GM23248 (cell line): ENCODE measurements around the gene TMEM255B. TPM values are rescaled to one million over a fixed set of nuclear protein-coding genes. Genes with fewer than 3 reads are reported as not detected.

Experiments used
- DNase-seq: peaks from one replicate; pipeline ENCODE4 v3.0.0-alpha.2; 2015
- H2AFZ ChIP-seq: fragments of 200-600 bp; sonication (generic); 2 replicates; pipeline ENCODE4 v1.6.1; 2016; ENCODE audit warnings: antibody characterized with exemption
- H3F3A ChIP-seq: fragments of 200-600 bp; sonication (generic); 2 replicates; pipeline ENCODE4 v1.6.1; 2016; ENCODE audit warnings: mild to moderate bottlenecking, antibody characterized with exemption, mixed run types; ENCODE audit not compliant: insufficient read depth
- H3K27ac ChIP-seq: fragments of 200-600 bp; sonication (generic); 2 replicates; pipeline ENCODE4 v1.5.1; 2016; ENCODE audit warnings: mild to moderate bottlenecking
- H3K27me3 ChIP-seq: fragments of 200-600 bp; sonication (generic); replicated peaks from 2 replicates; pipeline ENCODE4 v1.6.1; 2016; ENCODE audit warnings: mild to moderate bottlenecking; ENCODE audit not compliant: insufficient read depth
- H3K36me3 ChIP-seq: fragments of 200-600 bp; sonication (generic); 2 replicates; pipeline ENCODE4 v1.6.1; 2016; ENCODE audit warnings: low read depth, mild to moderate bottlenecking
- H3K4me1 ChIP-seq: fragments of 200-600 bp; sonication (generic); 2 replicates; pipeline ENCODE4 v1.6.1; 2016; ENCODE audit warnings: mild to moderate bottlenecking; ENCODE audit not compliant: insufficient read depth
- H3K4me2 ChIP-seq: fragments of 200-600 bp; sonication (generic); one replicate; pipeline ENCODE4 v1.6.1; 2016; ENCODE audit warnings: mild to moderate bottlenecking; ENCODE audit not compliant: unreplicated experiment
- H3K4me3 ChIP-seq: fragments of 200-600 bp; sonication (generic); 2 replicates; pipeline ENCODE4 v1.5.1; 2016; ENCODE audit warnings: mild to moderate bottlenecking
- H3K79me2 ChIP-seq: fragments of 200-600 bp; sonication (generic); 2 replicates; pipeline ENCODE4 v1.6.1; 2016; ENCODE audit warnings: mild to moderate bottlenecking; ENCODE audit not compliant: insufficient read depth
- H3K9ac ChIP-seq: fragments of 200-600 bp; sonication (generic); 2 replicates; pipeline ENCODE4 v1.6.1; 2016; ENCODE audit warnings: mild to moderate bottlenecking
- H3K9me2 ChIP-seq: fragments of 200-600 bp; sonication (generic); 2 replicates; pipeline ENCODE4 v1.6.1; 2016; ENCODE audit warnings: mixed run types, mild to moderate bottlenecking, moderate library complexity; ENCODE audit not compliant: insufficient read depth
- H3K9me3 ChIP-seq: fragments of 200-600 bp; sonication (generic); one replicate; pipeline ENCODE4 v1.6.1; 2017; ENCODE audit warnings: low read depth
- H4K20me1 ChIP-seq: fragments of 200-600 bp; sonication (generic); 2 replicates; pipeline ENCODE4 v1.6.0; 2016; ENCODE audit not compliant: insufficient read depth
- EZH2 ChIP-seq: fragments of 200-600 bp; sonication (generic); IDR thresholded peaks from 2 replicates; pipeline ENCODE4 v1.6.1; 2018; ENCODE audit warnings: antibody characterized with exemption, mild to moderate bottlenecking; ENCODE audit not compliant: insufficient read depth, poor library complexity, severe bottlenecking
- EZH2phosphoT487 ChIP-seq: fragments of 200-600 bp; sonication (generic); IDR thresholded peaks from 2 replicates; pipeline ENCODE4 v1.6.1; 2018; ENCODE audit warnings: antibody characterized with exemption, moderate library complexity, mild to moderate bottlenecking, low read depth; ENCODE audit not compliant: insufficient read depth
- WGBS, 2 experiments: methylation state at CpG; one replicate each; pipeline ENCODE4 v1.1.6; 2015 to 2017; ENCODE audit warnings: low lambda C conversion rate in 2 of 2, low coverage in 1 of 2; ENCODE audit errors: missing lambda C conversion rate in 2 of 2; 5-methylcytosine and 5-hydroxymethylcytosine counted together
- in situ Hi-C: fragments of 300-500 bp; cut with MboI; formaldehyde crosslinking; loops from 2 replicates; pipeline ENCODE4 v1.15.0; 2020
- polyA plus RNA-seq: library from polyadenylated mRNA; unstranded; fragments of >200 nt; fragmentation: Nextera tagmentation; extraction: Ambion mirVana; gene quantifications from 2 replicates; pipeline ENCODE4 v1.2.1, GENCODE V29; 2016
- total RNA-seq: library from RNA; depleted of rRNA; stranded (reverse); fragments of >200 nt; shearing (Covaris generic); gene quantifications from 2 replicates; pipeline ENCODE4 v1.2.3, GENCODE V29; 2014; rRNA removed

Gene TMEM255B
- total RNA-seq: 7.7 TPM in 1 of 2 replicates, not detected in the other
- polyA plus RNA-seq: 6.8 and 8.2 TPM in 2 replicates

GRCh38 chr13:113758651-113759524 lies at the start of gene TMEM255B:
Gene TMEM255B (plus strand): TSS chr13:113759226. CDS start chr13:113759270, 44 bp downstream.
- H3K36me3 ChIP-seq: no peaks in the 10 kb centered on the region
- H3K27ac ChIP-seq: no peak within 1 kb of the TSS
- peak; percentile 84 for DNase-seq
- no peaks in the 10 kb centered on the region for H3K9me3 ChIP-seq
- H3F3A ChIP-seq: no peaks in the 10 kb centered on the region
- in situ Hi-C loops: no loop called here
- no peaks in the 10 kb centered on the region for H4K20me1 ChIP-seq
- 2 to 3% methylated on average over 28 to 65 of the region's 80 CpGs for WGBS, 2 experiments
- peak within 1 kb of the TSS; percentile 74 for H3K9ac ChIP-seq
- no peaks in the 10 kb centered on the region for H3K79me2 ChIP-seq
- peaks cover 23% of the 10 kb centered on the region for H3K27me3 ChIP-seq
- peak within 1 kb of the TSS; percentile 99 for H3K4me2 ChIP-seq
- H3K4me1 ChIP-seq: 0 out of 2 replicates have a peak, but pooled peaks cover 5% of the 10 kb centered on the region
- TF ChIP-seq EZH2phosphoT487 (no peak), EZH2 (no peak)
- peak within 1 kb of the TSS; percentile 81 for H3K4me3 ChIP-seq
- no peaks in the 10 kb centered on the region for H3K9me2 ChIP-seq
- peak within 1 kb of the TSS; percentile 91 for H2AFZ ChIP-seq

GRCh38 chr13:113722921-113723320 lies 36.1 kb upstream of the TMEM255B start:
- H3K4me3 ChIP-seq: no peak overlapping the region
- H3K27me3 ChIP-seq: no peaks in the 10 kb centered on the region
- no peaks in the 10 kb centered on the region for H4K20me1 ChIP-seq
- no peak overlapping the region for H2AFZ ChIP-seq
- no peak overlapping the region for H3K27ac ChIP-seq
- no peaks in the 10 kb centered on the region for H3K36me3 ChIP-seq
- H3K9me2 ChIP-seq: no peaks in the 10 kb centered on the region
- 68 to 73% methylated on average over 8 to 9 of the region's 11 CpGs for WGBS, 2 experiments
- DNase-seq: no peak
- TF ChIP-seq EZH2phosphoT487 (no peak), EZH2 (no peak)
- no peaks in the 10 kb centered on the region for H3K4me1 ChIP-seq
- H3K79me2 ChIP-seq: no peaks in the 10 kb centered on the region
- H3F3A ChIP-seq: no peaks in the 10 kb centered on the region
- H3K9ac ChIP-seq: no peak overlapping the region
- no peaks in the 10 kb centered on the region for H3K9me3 ChIP-seq
- H3K4me2 ChIP-seq: no peak overlapping the region
- in situ Hi-C loops: no loop called here

- no peak overlapping the region for H3K9ac ChIP-seq
- H2AFZ ChIP-seq: no peak overlapping the region
- H3F3A ChIP-seq: no peaks in the 10 kb centered on the region
- no peaks in the 10 kb centered on the region for H3K9me3 ChIP-seq
- DNase-seq: no peak
- H3K4me3 ChIP-seq: no peak overlapping the region
- H3K4me2 ChIP-seq: no peak overlapping the region
- no peaks in the 10 kb centered on the region for H4K20me1 ChIP-seq
- no peaks in the 10 kb centered on the region for H3K79me2 ChIP-seq
- no peaks in the 10 kb centered on the region for H3K9me2 ChIP-seq
- no peaks in the 10 kb centered on the region for H3K36me3 ChIP-seq
- H3K27me3 ChIP-seq: no peaks in the 10 kb centered on the region
- no peak overlapping the region for H3K27ac ChIP-seq
- H3K4me1 ChIP-seq: no peaks in the 10 kb centered on the region
- TF ChIP-seq EZH2: no peak
- no peak for TF ChIP-seq EZH2phosphoT487
- in situ Hi-C loops: no loop called here
- 50 to 57% methylated on average over 13 of the region's 13 CpGs for WGBS, 2 experiments
These were observed 35.5 kb upstream of the TMEM255B start for GRCh38 chr13:113723410-113724015.

- H3K4me3 ChIP-seq: no peak overlapping the region
These were observed 34.8 kb upstream of the TMEM255B start for GRCh38 chr13:113724016-113724758.

More at GRCh38 chr13:113724016-113724758, 34.8 kb upstream of the TMEM255B start:
- H3K9me3 ChIP-seq: no peaks in the 10 kb centered on the region
- no peak overlapping the region for H3K9ac ChIP-seq
- peak overlapping the region; percentile 81 for H3K4me2 ChIP-seq
- DNase-seq: no peak
- H4K20me1 ChIP-seq: no peaks in the 10 kb centered on the region
- H3K9me2 ChIP-seq: no peaks in the 10 kb centered on the region
- H3K36me3 ChIP-seq: no peaks in the 10 kb centered on the region
- in situ Hi-C loops: no loop called here
- no peaks in the 10 kb centered on the region for H3F3A ChIP-seq
- no peaks in the 10 kb centered on the region for H3K27me3 ChIP-seq
- H3K4me1 ChIP-seq: no peaks in the 10 kb centered on the region
- WGBS, 2 experiments: 40 to 41% methylated on average over 30 of the region's 30 CpGs
- no peak overlapping the region for H3K27ac ChIP-seq
- H2AFZ ChIP-seq: peak overlapping the region; percentile 89; the same call in 1 of the 2 replicates
- TF ChIP-seq EZH2 (no peak), EZH2phosphoT487 (no peak)
- no peaks in the 10 kb centered on the region for H3K79me2 ChIP-seq
